Activated CD4-positive, CD25-positive, alpha-beta regulatory T cell treated with anti-CD3 and anti-CD28 coated beads, Interleukin-2, amount 50 U/mL, for 72 hours (primary cell): Measurements from ENCODE around the gene IGIP.

ENCODE experiments used
- DNase-seq: peaks from one replicate; pipeline ENCODE4 v3.0.0; 2021

IGIP gene

DNA sequence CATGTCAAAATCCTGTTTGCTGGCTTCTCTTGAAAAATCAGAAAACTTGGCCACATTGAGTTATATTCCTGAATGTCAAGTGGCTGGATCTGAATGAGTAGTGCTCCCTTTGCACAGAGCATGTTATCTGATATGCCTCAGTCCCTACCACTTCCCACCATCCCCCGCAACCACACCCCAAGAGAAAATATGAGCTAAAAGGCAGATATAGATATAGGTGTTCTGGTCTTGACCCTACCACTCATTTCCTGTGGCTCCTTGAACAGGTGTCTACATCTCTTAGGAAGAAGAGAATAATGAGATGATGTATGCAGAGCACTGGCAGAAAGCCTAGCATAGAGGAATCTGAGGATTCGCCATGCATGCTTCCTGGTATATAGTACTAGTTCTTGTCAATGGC, 42.6 kb downstream of the IGIP start:
- no peak for DNase-seq

DNA sequence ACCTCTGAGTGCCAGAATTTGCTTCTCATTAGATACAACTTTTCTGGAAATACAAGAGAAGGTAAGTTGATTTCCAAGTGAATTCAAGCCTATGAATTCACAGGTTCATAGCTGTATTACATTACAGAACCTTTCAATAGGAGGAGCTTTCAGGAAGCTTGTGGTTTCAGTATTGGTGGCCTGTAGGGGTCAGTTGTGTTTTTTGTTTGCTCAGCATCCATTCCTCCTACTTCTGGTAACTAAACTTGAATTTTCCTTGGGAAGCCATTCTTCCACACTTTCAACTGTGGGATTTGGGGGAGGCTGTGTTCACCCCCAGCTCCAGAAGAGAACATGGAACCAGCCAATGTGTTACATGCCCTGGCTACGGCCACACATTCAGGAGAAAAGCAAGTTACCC, 43.7 kb downstream of the IGIP start:
- no peak for DNase-seq

DNA sequence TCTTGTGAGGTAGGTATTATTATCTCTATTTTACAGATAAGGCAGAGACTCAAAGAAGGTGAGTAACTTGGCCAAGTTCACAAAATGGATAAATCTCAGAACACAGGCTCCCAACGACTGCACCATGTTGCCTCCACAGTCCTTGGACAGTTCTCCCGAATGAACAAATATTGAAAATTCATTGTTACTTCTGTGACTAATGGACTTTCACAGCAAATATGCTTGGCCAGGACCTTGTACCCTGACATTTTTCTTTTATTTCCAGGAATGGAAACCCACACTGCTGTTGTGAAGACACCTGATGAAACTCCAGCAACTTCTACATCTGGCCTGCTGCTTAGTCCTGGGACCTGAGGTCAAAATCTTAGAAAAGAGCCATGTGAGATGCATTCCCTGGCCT, 46.7 kb downstream of the IGIP start:
- DNase-seq = no peak

DNA sequence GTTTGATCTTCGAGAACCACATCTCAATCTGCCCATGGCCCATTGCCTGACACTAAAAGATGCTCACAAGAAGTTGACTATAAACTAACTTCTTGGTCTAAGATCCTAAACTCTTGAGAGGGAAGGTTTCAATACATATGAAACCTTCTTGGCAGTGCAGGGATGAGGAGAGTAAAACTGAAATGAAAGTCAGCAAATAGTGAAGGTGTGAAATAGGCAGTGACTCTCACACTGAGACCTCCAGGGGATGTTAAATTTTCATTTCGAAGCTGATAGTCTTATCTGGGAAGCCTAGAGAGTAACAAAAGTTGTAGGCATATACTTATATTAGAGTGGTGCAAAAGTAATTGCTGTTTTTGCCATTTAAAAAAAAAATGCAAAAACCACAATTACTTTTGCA, 48.3 kb downstream of the IGIP start:
- DNase-seq = no peak

DNA sequence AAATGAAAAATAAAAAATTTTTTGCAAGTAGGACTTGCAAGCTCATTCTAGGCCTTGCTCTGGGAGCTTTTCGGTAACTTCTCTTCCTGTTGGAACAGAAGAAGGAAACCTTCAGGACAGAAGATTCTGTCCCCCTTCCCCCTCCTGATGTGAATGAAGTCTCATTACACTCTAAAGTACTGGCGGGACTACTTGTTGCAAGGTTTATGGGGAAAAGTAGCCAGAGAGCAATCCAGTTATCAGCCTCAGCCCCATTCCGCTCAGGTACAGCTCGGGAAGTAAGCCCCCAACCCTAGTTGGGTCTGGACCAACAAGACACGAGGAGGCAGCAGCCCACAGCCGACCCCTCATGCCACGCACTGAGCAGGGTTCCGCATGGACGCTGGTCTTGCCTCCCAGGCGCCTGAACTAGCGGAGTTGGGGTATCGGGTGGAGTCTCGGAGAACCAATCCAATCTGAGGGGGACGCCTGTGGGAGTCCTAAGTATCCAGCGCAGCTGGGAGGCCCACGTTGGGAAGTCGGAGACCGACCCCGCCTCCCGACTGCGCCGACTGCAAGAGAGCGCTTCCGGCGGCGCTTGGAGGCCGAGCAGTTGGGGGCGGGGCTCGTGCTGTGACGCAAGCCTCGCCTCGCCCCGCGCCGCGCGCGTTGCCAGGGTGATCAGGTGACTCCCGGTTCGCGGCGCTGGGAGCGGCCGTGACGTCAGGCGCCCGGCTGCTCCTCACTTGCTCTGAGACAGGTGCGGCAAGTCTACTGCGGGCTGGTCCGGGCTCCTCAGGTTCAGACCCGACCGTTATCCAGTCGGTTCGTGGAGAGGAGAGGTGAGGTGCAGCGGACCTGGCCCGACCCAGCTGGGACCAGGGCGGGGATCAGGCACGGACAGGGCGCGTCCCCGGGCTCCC, 49.0 kb downstream of the IGIP start, which contains the start of gene CYSTM1:
CYSTM1 (plus strand) TSS at position 724 of the 902 bp plus-strand sequence. CDS start 19,278 bp downstream, outside the sequence.
- DNase-seq = peak; percentile 96

DNA sequence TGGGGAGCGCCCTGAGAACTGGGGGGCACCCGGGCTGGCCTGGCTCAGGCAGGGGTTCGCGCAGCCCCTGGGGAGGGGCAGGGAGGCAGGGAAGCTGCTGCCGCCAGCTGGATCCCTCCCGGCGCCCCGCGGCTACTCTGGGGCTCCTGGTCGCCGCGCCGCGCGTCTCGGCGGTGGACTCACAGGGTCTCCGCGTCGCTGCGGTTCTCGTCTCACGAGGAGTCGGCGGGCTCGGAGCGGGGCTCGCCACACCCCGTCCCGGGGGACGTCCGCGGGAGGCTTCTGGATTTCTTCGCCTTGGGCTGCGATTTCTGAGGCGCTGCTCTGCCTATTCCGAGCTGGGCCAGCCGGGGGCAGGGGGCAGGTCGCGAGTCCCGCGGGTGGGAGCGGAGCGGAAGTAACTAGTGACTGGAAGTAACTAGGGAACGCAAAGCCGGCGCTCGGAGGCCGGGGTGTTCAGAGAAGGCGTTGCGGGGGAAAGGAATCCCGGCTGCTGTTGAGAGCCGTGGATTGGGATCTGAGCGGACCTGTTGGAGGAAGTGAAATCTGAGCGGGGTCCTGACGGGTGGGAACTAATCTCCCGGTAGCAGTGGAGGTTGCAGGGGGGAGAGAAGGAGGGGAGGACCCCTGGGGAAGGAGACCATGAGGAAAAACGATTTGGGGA, 49.8 kb downstream of the IGIP start:
- DNase-seq = peak; percentile 57

DNA sequence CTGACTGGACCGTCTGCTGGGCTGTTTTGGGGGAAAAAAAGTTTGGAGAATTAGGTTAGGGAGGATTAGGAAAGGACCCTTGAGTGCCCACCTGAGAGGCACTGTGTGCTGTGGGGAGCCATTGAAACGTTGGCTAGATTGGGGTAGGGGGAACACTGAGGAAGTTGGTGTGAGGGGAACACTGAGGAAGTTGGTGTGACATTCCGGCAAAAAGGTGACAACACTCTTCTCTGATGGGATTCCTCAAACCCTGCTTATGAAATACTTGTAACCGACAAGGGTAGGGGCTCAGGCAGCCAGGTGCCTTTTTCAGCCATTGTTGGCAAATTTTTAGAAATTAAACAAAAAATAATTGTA, 50.3 kb downstream of the IGIP start:
- DNase-seq = no peak

DNA sequence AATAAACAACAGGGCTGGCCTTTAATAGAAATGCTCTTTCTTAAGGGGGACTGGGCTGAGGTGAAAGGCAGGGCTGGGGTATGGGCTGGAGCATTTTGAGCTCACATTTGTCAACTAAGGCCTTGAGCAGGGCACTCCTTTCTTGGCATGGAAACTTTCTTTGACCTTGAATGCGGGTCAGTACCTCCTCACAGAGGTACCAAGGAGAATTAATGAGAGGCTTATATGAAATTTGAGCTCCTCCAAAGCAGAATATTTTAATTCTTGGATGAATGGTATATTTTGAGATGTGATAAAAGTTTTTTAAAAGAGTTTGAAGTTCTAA, 52.3 kb downstream of the IGIP start:
- DNase-seq = no peak

DNA sequence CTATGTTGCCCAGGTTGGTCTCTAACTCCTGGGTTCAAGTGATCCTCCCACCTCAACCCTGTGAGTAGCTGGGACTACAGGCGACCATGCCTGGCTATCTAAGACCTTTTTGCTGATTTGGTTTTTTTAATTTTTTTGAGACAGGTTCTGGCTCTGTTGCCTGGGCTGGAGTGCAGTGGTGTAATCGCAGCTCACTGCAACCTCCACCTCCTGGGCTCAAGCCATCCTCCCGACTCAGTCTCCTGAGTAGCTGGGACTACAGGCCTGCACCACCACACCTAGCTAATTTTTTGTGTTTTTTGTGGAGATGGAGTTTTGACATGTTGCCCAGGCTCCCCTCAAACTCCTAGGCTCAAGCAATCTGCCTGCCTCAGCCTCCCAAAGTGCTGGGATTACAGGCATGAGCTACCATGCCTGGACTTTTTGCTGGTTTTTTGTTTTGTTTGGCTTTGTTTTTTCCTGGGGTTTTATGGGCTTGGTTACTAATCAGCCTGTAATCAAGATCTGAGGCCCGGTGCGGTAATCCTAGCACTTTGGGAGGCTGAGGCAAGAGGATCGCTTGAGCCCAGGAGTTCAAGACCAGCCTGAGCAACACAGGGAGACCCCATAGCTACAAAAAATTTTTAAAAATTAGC, 52.9 kb downstream of the IGIP start:
- DNase-seq = no peak
